ENCODE data around the gene NTF3.

The NTF3 gene

DNA sequence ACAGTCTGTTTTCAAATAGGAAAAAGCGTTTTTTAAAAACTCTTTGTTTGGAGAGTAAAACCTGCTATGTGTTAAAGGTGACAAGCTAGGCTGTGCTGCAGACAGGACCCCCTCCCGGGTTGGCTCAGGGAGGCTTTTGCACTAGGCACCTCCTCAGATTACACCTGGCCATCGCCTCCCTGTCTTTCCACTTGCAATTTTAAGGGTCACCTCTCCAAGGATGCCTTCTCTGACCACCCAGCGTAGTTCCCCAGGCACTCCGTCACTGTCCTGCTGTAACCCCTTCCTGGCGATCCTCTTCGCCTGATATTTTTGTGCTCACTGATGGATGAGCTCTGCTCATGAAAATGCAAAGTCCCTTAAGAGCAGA, 80.7 kb downstream of the NTF3 start:
- no peak for DNase-seq (ENCODE audit: low read depth)
- TF ChIP-seq, protein P1, sequence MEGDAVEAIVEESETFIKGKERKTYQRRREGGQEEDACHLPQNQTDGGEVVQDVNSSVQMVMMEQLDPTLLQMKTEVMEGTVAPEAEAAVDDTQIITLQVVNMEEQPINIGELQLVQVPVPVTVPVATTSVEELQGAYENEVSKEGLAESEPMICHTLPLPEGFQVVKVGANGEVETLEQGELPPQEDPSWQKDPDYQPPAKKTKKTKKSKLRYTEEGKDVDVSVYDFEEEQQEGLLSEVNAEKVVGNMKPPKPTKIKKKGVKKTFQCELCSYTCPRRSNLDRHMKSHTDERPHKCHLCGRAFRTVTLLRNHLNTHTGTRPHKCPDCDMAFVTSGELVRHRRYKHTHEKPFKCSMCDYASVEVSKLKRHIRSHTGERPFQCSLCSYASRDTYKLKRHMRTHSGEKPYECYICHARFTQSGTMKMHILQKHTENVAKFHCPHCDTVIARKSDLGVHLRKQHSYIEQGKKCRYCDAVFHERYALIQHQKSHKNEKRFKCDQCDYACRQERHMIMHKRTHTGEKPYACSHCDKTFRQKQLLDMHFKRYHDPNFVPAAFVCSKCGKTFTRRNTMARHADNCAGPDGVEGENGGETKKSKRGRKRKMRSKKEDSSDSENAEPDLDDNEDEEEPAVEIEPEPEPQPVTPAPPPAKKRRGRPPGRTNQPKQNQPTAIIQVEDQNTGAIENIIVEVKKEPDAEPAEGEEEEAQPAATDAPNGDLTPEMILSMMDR (IDR thresholded peaks at IDR 0.05; ENCODE audit: insufficient read depth, low read depth, low read length, missing control alignments) = no peak
- H3K4me3 ChIP-seq (ENCODE audit: low read depth, low read length) = no peak overlapping the region

GRCh38 chr12:5513406-5513805, 81.5 kb downstream of the NTF3 start:
- DNase-seq (ENCODE audit: low read depth) = no peak
- TF ChIP-seq, protein P1 (IDR thresholded peaks at IDR 0.05; ENCODE audit: insufficient read depth, low read depth, low read length, missing control alignments) = no peak
- no peak overlapping the region for H3K4me3 ChIP-seq (ENCODE audit: low read depth, low read length)

DNA sequence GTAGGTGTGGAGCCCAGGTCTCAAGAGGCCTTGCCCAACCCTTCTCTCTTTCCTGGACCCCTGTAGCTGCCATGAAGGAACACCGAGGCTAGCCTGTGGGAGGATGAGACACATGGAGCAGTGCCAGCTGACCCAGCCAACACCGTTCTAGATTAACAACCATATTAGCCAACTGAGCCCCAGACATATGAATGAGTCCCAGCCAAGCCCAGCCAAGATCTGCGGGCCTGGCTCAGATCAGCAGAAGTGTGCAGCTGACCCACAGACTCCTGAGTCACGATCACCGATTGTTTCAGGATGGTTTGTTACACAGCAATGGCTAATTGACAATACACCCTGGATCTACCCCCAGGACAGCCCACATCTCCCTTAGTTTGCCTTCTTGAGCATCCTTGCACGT, 82.1 kb downstream of the NTF3 start:
- no peak for DNase-seq (ENCODE audit: low read depth)
- TF ChIP-seq, protein P1 (IDR thresholded peaks at IDR 0.05; ENCODE audit: insufficient read depth, low read depth, low read length, missing control alignments) = no peak
- no peak overlapping the region for H3K4me3 ChIP-seq (ENCODE audit: low read depth, low read length)

DNA sequence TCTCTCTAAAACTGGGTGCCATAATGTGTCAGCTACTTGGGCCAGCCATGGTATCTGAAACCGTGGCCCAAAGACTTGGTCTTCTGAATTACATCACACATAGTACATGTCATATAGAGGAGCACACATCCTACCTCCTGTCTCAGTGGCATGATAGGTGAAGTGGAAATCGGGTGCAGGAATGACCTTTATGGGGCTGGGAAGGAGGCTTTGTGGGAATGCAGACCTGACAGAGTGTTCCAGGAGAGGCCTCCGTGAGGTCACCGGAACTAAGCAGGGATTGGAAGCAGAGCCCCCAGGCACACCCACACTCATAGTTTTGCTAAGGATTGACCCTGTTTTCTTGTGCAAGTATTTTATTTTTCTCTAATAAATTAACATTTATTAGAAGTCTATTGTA, 82.6 kb downstream of the NTF3 start:
- H3K4me3 ChIP-seq (ENCODE audit: low read depth, low read length) = no peak overlapping the region
- DNase-seq (ENCODE audit: low read depth) = no peak
- TF ChIP-seq, protein P1 (IDR thresholded peaks at IDR 0.05; ENCODE audit: insufficient read depth, low read depth, low read length, missing control alignments) = no peak

GRCh38 chr12:5515458-5515857, 83.5 kb downstream of the NTF3 start:
- no peak overlapping the region for H3K4me3 ChIP-seq (ENCODE audit: low read depth, low read length)
- TF ChIP-seq, protein P1 (IDR thresholded peaks at IDR 0.05; ENCODE audit: insufficient read depth, low read depth, low read length, missing control alignments) = no peak
- no peak for DNase-seq (ENCODE audit: low read depth)

DNA sequence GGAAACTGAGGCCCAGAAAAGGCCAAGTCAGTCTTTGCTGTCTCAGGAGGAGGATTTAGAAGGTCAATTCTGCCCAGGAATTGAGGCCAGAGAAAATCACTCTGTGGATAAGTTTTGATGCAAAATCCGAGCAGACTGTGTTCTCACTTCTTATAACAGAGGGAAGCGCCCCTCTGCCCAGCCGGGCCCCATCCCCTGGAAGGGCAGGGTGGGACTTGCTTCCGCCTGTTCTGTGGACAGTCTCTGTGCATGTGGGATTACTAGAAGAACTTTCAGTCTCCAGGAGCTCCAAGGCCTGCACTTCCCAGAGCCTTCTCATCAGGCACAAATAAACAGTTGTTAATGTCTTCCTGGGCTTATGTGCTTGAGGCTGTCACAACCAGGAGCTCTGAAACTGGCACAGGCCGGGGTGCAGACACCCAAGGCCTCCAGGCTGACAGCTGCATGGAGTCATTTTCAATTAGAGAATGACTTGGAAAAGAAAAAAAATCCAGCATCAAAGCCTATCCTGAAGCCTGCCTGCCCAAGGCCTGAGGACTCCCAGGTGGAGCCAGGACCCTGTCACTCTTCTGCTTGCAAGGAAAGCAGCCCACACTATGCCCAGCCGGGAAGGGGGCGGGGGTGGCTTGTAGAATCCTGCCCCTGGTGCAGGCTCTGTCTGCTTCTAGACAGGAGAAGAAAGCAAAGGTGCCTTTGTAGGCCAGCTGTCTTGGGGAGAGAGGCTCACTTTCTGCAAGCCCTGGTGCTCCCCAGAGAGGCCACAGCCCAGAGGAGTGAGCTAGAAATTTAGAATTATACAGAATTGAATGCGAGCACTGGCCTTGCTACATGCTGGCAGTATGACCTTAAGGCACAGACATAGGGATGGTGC, 84.7 kb downstream of the NTF3 start:
- H3K4me3 ChIP-seq (ENCODE audit: low read depth, low read length) = no peak overlapping the region
- DNase-seq (ENCODE audit: low read depth) = no peak
- TF ChIP-seq, protein P1 (IDR thresholded peaks at IDR 0.05; ENCODE audit: insufficient read depth, low read depth, low read length, missing control alignments) = no peak

All from GM12865 (cell line).